Caki2 (cell line): ENCODE measurements around the gene PTCH1. TPM values are rescaled to one million over a fixed set of nuclear protein-coding genes. Genes with fewer than 3 reads are reported as not detected.

Source experiments
- total RNA-seq: library from RNA; depleted of rRNA; stranded (reverse); fragments of >200 nt; shearing (Covaris generic); gene quantifications from 2 replicates; pipeline ENCODE4 v1.2.3, GENCODE V29; 2014; ENCODE audit warnings: low replicate concordance; rRNA removed

The PTCH1 gene
- total RNA-seq, 1 experiment from 2014 or later: 2.6 TPM

Other genes with a start within 250 kb of the PTCH1 start
- gene FANCC, start 199.3 kb downstream of the PTCH1 start, total RNA-seq: 24.6 and 34.1 TPM in 2 replicates